IMR-90 (cell line): ENCODE measurements around the gene ANKIB1.

ENCODE experiments used
- CEBPB ChIP-seq: IDR thresholded peaks from 2 replicates; pipeline ENCODE4 v1.6.1; 2012; ENCODE audit warnings: low read depth, low read length, improper control_type of control experiment
- CHD1 ChIP-seq: IDR thresholded peaks from 2 replicates; pipeline ENCODE4 v1.6.1; 2012; ENCODE audit warnings: low read depth, low read length, improper control_type of control experiment
- CTCF ChIP-seq: conservative IDR thresholded peaks from 2 replicates; pipeline ENCODE4 v1.5.1; 2012; ENCODE audit warnings: mild to moderate bottlenecking, low read depth, low read length, improper control_type of control experiment
- FOS ChIP-seq: fragments of 150-350 bp; IDR thresholded peaks from 2 replicates; pipeline ENCODE4 v1.6.1; 2016; ENCODE audit warnings: low read depth, low read length
- MAFK ChIP-seq: IDR thresholded peaks from 2 replicates; pipeline ENCODE4 v1.6.1; 2012; ENCODE audit warnings: low read depth, low read length, improper control_type of control experiment
- MAZ ChIP-seq: IDR thresholded peaks from 2 replicates; pipeline ENCODE4 v1.6.1; 2012; ENCODE audit warnings: low read depth, mild to moderate bottlenecking, low read length, improper control_type of control experiment, moderate library complexity, borderline replicate concordance
- MXI1 ChIP-seq: IDR thresholded peaks from 2 replicates; pipeline ENCODE4 v1.6.1; 2012; ENCODE audit warnings: low read depth, mild to moderate bottlenecking, low read length, moderate library complexity, borderline replicate concordance
- NFE2L2 ChIP-seq: fragments of 150-350 bp; IDR thresholded peaks from 2 replicates; pipeline ENCODE4 v1.6.1; 2016; ENCODE audit warnings: low read depth, mild to moderate bottlenecking, low read length
- POLR2A ChIP-seq: IDR thresholded peaks from 2 replicates; pipeline ENCODE4 v1.6.1; 2012; ENCODE audit warnings: mild to moderate bottlenecking, low read depth, low read length
- RAD21 ChIP-seq: IDR thresholded peaks from 2 replicates; pipeline ENCODE4 v1.6.1; 2012; ENCODE audit warnings: low read length, improper control_type of control experiment
- RCOR1 ChIP-seq: IDR thresholded peaks from 2 replicates; pipeline ENCODE4 v1.6.1; 2012; ENCODE audit warnings: mild to moderate bottlenecking, low read length, improper control_type of control experiment; ENCODE audit not compliant: insufficient replicate concordance
- SMC3 ChIP-seq: fragments of 150-350 bp; IDR thresholded peaks from 2 replicates; pipeline ENCODE4 v1.6.1; 2016; ENCODE audit warnings: low read depth, mild to moderate bottlenecking, antibody characterized with exemption, low read length, moderate library complexity
- TF ChIP-seq, protein P1 (sequence below): fragments of 150-350 bp; IDR thresholded peaks from 2 replicates; pipeline ENCODE4 v1.6.1; 2017; ENCODE audit warnings: mild to moderate bottlenecking, antibody characterized with exemption, low read length, low read depth
- TF ChIP-seq, protein P2 (sequence below): fragments of 150-350 bp; IDR thresholded peaks from 2 replicates; pipeline ENCODE4 v1.6.1; 2016; ENCODE audit warnings: low read depth, mild to moderate bottlenecking, low read length, moderate library complexity, borderline replicate concordance

- TF ChIP-seq CTCF (no peak), SMC3 (no peak), POLR2A (no peak), MAZ (no peak), RAD21 (no peak), CHD1 (no peak), FOS (no peak), RCOR1 (no peak), CEBPB (no peak), NFE2L2 (no peak), MXI1 (no peak), MAFK (no peak)
- TF ChIP-seq, protein P1, sequence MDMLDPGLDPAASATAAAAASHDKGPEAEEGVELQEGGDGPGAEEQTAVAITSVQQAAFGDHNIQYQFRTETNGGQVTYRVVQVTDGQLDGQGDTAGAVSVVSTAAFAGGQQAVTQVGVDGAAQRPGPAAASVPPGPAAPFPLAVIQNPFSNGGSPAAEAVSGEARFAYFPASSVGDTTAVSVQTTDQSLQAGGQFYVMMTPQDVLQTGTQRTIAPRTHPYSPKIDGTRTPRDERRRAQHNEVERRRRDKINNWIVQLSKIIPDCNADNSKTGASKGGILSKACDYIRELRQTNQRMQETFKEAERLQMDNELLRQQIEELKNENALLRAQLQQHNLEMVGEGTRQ, result no peak
- TF ChIP-seq, protein P2, sequence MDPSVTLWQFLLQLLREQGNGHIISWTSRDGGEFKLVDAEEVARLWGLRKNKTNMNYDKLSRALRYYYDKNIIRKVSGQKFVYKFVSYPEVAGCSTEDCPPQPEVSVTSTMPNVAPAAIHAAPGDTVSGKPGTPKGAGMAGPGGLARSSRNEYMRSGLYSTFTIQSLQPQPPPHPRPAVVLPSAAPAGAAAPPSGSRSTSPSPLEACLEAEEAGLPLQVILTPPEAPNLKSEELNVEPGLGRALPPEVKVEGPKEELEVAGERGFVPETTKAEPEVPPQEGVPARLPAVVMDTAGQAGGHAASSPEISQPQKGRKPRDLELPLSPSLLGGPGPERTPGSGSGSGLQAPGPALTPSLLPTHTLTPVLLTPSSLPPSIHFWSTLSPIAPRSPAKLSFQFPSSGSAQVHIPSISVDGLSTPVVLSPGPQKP, result no peak
Measured at GRCh38 chr7:92295391-92295790, 49.6 kb downstream of the ANKIB1 start.
